Activated CD4-positive, CD25-positive, alpha-beta regulatory T cell treated with anti-CD3 and anti-CD28 coated beads, Interleukin-2, amount 50 U/mL, for 72 hours (primary cell): ENCODE measurements around the gene RPRD1A.
"Not testable (repeated sequence)": the region's sequence is repeated elsewhere in the genome, so short reads cannot be mapped to it uniquely, and the experiment has no call there.

Source experiments
- DNase-seq: peaks from one replicate; pipeline ENCODE4 v3.0.0; 2021

Gene RPRD1A

GRCh38 chr18:36075862-36076587, 8.7 kb upstream of the RPRD1A start:
- no peak for DNase-seq

GRCh38 chr18:36074435-36074834, 7.1 kb upstream of the RPRD1A start:
- no peak for DNase-seq

- no peak for DNase-seq
These were observed 6.3 kb upstream of the RPRD1A start for GRCh38 chr18:36073676-36074075.

- not testable (repeated sequence) for DNase-seq
These were observed 5.0 kb upstream of the RPRD1A start for GRCh38 chr18:36072406-36072805.

- no peak for DNase-seq
These were observed 689 bp downstream of the RPRD1A start for GRCh38 chr18:36066686-36067054.

GRCh38 chr18:36066001-36066400, 1.4 kb downstream of the RPRD1A start:
- DNase-seq, result no peak

- DNase-seq, result not testable (repeated sequence)
These were observed 2.6 kb downstream of the RPRD1A start for GRCh38 chr18:36064809-36065079.

GRCh38 chr18:36064027-36064808, 3.1 kb downstream of the RPRD1A start:
- no peak for DNase-seq

- no peak for DNase-seq
These were observed 8.7 kb downstream of the RPRD1A start for GRCh38 chr18:36058674-36059073.

GRCh38 chr18:36051760-36052159, 15.6 kb downstream of the RPRD1A start:
- DNase-seq, result no peak

- no peak for DNase-seq
These were observed 16.9 kb downstream of the RPRD1A start for GRCh38 chr18:36050479-36050878.

- DNase-seq, result no peak
These were observed 19.8 kb downstream of the RPRD1A start for GRCh38 chr18:36047521-36047920.

- no peak for DNase-seq
These were observed 20.5 kb downstream of the RPRD1A start for GRCh38 chr18:36046898-36047297.

GRCh38 chr18:36045241-36045991, 21.9 kb downstream of the RPRD1A start:
- DNase-seq, result no peak

GRCh38 chr18:36043153-36043552, 24.2 kb downstream of the RPRD1A start:
- no peak for DNase-seq

- no peak for DNase-seq
These were observed 26.2 kb downstream of the RPRD1A start for GRCh38 chr18:36041146-36041545.

GRCh38 chr18:36038102-36038663, 29.2 kb downstream of the RPRD1A start:
- DNase-seq, result no peak

GRCh38 chr18:36035253-36035652, 32.1 kb downstream of the RPRD1A start:
- no peak for DNase-seq

- DNase-seq, result no peak
These were observed 33.0 kb downstream of the RPRD1A start for GRCh38 chr18:36034299-36034895.

- no peak for DNase-seq
These were observed 35.5 kb downstream of the RPRD1A start for GRCh38 chr18:36031903-36032302.

GRCh38 chr18:36031407-36031806, 36.0 kb downstream of the RPRD1A start:
- DNase-seq, result no peak

GRCh38 chr18:36028859-36029258, 38.5 kb downstream of the RPRD1A start:
- DNase-seq, result no peak

- DNase-seq, result no peak
These were observed 42.3 kb downstream of the RPRD1A start for GRCh38 chr18:36025025-36025424.
